CD4-positive, alpha-beta T cell treated with Interferon gamma for 1 hour (primary cell): Measurements from ENCODE around the gene PHF13.

Experiments
- DNase-seq: peaks from one replicate; pipeline ENCODE4 v3.0.0-alpha.2; 2020

The PHF13 gene

DNA sequence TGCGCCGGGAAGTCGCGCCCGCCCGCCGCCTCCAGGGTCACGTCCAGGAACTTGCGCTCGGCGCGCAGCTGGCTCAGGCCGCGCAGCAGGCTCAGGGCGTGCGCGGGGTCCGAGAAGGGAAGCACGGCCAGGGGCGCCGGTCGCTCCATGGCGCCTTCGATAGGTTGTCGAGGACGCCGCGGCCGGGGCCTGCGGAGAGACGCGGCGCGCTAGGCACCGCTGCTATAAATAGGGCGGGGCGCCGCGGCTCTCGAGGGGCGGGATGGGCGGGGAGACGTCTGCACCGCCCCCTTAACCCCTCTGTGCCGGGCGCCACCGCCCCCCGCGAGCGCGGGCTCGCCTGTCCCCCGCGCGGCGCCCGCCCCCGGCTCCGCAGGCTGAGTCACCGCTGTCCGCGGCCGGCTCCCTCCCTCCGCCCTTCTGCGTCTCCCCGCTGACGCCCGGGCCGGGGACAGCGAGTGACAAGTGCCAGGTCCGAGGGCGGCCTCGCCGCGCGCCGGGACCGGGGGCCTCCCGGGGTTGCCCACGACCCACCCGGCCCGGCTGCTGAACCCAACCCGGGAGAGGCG, 10.8 kb upstream of the PHF13 start, which contains the start of gene KLHL21:
KLHL21 (minus strand) TSS at position 201 of the 569 bp plus-strand sequence; CDS start at position 149, 52 bp downstream.
- peak; percentile 85 for DNase-seq

DNA sequence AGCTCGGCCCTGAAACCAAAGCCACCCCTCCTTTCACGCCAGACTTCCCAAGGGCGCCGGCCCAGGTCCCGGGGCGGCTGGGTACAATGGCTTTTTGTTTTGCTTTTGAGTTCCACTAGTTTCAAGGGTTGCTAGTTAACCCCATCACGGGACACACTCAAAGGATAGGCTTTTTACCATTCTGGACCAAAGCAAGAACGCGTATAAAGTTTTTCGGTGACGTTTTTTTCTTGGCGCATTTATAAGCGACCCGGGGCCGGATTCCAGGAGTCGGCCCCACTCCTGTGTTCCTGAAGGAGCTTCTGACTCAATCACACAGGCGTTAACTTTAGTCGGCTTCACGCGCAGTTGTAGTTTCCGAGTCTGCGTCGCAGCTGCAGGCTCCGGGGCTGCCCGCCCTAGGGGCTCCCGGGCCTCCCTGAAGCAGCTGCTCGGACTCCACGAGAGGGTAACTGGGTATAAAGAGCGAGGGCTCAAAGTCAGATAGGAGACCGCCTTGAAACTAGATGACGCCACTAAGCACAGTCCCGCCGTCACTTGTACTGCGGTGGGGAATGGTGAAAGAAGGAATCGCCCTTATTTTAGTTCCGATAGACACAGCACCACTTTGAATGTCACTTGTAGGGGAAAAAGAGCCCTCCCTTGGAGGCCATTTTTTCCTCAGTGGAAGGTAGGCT, 10.2 kb upstream of the PHF13 start:
- DNase-seq = peak; percentile 68

DNA sequence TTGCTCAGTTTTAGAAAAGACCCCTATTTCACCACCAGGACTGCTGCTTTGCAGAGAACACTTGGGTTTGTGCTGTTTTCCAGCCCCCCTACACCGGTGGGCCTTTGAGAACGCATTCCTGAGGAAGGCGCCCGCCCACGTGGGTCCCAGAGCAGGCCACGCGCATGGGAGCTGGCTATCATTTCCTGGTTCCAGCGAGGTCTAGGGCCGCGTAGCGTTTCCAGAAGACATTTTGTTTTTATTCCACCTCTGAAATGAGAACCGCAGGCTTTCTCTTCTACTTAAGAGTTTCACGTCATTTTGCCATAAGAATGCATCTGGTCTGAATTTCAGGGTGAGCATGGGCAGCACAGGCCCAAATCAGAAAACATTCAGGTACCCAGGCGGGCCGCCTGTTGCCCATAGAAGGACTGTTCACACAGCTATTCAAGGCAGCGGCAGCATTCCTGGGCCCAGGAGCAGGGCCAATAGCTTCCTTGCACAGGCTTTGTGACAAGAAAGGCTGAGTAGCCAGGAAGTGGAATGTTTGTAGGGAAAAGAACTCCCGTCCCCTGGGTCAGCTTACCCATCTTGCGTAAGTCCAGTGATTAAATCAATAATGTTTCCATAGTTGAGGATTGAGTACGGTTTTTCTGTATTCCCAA, 9.5 kb upstream of the PHF13 start:
- no peak for DNase-seq

DNA sequence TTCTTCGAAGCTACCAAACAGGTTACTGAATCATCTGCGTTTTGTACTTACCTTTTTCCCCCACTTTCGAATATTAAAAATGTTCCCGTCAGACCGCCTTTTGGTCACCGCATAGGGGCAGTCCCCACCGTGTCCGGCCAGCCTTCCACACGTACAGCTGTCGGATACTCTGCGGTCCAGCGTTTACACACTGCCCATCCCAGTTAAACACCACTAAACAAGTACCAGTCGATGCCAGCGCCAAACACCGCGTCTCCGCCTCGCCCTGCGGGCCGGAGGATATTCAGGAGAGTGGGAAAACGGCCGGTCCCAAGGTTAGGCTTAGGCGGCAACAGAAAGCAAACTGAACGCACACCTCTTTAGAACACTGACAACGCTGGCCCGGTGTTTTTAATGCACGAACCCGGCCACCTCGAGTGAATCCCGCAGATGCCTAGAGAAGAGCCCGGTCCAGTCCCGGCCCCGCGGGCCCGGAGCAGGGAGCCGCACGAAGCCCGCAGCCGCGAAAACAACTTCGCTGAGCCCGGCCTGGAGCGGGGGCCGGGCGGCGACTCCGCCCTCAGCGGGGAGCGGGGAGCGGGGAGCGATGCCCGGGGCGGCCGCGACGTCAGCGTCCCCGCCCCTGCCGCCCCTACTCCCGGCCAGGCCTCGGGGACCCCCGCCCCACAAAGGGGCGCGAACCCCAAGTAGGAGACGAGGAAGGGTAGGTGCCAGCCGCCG, 730 bp upstream of the PHF13 start:
- no peak for DNase-seq

DNA sequence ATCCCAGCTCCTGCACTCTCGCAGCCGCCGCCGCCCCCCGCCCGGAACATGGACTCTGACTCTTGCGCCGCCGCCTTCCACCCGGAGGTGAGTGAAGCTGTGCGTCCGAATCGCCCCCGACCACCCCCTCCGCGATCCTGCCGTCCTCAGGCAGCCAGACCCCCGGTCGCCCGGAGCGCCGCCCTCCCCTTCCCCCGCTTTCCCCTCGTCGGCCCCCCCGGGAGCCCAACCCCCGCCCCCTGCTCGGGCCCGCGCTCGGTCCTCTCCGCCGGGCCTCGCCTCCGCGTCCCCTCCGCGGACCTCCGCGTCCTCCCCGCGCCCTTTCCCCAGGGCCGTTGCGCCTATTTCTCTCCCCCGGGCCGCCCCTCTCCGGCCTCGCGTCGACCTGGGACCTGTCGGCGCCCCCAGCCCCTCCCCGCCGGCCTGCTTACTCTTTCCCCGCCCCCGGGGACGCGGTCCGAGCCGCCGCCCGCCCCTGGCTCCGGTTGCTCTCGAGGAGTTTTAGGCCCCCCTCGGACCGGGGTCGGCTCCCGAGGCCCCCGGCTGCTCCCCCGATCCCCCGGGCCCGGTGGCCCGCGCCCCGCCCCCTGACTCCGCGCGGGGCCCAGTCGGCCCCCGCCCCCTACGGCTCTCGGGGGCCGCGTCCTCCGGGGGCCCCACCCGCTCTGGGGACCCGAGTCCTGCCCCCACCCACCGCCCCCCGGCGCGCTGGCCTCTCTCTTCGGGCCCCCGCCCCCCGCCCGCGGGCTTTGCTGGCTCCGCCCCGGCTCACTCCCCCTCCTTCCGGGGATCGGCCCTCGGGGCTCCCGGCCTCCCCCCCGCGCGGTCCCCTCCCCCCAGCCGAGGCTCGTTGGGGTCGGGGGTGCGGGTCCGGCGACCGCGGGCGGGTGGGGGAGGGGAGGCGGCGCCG, 743 bp downstream of the PHF13 start:
- peak; percentile 49 for DNase-seq

DNA sequence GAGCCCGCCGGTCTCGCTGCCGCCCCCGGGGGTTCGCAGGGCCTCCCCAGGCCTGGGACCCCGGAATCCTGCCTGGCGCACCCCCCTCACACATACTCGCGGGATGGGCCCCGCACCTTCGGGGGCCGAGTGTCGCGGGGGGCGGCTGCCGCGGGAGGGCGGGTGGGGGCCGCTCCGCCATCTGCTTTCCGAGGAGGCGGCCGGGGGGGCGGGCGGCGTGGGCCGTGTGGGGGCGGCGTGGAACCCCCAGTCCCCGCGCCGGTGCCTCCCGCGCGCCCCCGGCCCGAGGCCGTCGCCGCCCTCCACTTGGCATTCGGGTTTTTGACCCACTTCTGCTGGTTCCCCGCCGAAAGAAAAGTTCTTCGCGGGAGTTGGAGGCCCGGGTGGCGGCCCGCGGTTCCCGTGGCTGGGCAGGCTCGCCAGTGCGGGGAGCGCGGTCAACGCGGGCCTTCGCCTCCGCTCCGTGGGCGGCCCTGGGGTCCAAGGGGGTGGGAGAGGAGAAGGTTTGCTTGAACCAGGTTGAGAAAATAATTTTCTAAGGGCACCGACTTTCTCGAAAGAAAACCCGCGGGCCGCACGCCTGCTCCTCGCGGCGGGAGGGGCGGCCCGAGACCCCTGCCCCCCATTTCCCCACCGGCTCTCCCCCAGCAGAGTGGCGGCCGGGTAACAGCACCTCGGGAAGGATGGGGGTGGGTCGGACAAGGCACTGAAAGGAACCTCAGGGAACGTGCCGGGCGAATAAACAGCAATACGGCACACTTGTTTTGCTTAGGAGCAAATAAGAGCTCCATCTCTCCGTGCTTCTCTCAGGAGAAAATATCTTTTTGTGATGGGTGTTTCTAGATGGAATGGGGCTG, 1.6 kb downstream of the PHF13 start:
- no peak for DNase-seq

DNA sequence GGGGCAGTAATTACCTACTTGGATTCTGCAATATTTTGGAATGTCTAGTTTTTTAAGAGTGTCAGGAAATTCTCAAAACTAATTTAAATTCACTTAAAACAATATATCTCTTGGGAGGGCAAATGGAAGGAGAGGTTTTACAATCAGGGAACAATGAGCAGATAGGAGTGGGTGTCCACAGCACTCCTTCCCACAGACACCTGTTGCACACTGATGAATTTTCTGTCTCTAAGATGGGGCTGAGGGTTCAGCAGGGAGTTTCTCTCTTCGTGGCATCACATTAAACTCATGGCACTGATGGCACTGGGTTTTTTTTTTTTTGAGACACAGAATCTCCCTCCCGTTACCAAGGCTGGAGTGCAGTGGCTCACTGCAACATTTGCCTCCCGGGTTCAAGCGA, 5.5 kb downstream of the PHF13 start:
- DNase-seq = no peak

DNA sequence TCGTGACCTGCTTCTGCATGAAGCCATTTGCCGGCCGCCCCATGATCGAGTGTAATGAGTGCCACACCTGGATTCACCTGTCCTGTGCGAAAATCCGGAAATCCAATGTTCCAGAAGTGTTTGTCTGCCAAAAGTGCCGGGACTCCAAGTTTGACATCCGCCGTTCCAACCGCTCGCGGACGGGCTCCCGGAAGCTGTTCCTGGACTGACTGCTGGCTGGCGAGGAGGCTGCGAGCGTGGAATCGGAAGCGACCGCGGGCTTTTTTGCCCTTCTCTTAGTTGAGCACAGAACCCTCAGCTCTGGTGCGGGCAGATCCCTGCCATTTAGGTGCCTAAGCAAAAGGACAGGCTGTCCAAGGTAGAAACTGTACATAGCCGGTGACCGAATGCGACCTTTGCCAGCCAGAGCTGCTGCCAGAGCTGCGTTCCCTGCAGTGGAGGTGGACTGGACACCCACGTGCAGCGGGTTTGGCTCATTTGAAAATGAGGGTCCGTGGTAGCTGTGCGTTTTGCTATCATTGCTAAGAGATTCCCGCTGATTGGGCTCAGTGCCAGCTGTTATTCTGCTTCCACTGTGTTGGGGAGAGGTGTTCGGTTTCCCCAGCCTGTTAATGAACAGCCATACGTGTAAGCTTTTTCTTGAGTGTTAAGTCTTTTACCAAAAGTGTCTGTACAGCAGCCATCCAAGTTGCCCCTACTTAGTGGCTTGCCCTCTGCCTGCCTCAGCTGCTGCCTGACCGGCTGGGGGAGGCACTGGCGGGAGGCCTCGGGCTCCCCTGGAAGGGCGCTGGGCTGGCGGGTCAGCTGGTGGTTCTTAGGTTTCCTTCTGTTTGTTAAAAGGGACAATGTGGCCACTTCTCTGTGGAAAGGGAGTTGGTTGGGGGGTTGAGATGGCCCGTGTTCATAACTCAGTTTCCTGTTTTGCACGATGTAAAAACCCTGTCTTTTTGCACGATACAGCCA, 8.2 kb downstream of the PHF13 start:
- DNase-seq = no peak

DNA sequence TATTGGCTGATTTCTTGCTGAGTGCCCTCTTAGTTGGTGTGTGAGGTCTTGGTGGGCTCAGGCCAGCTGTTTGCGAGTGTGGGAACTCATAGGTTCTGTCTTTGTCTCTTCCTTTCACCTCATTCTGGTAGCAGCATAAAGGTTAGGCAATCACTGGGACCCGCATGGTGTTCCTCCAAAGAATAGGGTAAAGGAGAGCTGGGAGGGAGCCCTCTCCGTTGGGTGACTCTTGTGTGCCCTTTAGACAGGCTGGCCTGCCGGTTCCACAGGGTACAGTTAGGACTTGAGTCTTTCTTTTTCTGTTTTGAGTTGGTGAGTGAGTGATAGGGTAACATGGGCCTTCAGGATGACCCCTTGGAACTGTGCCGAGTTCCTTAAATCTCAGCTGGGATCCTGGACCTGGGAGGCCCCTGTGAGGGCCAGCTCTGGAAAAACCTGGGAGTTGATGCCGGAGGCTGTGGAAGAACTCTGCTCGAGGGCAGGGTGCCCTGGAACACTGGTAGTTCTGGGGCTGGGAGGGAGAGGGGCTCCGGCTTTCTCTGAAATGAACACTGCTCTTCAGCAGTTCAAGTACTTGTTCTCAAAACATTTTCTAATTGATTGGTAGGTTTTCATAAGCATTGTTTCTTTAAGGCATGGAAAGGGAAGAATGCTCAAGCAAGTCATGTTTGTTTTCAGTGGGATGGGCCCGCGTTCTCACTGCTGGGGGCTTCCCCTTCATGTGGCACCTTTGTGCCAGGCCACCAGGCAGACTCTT, 9.0 kb downstream of the PHF13 start:
- no peak for DNase-seq

DNA sequence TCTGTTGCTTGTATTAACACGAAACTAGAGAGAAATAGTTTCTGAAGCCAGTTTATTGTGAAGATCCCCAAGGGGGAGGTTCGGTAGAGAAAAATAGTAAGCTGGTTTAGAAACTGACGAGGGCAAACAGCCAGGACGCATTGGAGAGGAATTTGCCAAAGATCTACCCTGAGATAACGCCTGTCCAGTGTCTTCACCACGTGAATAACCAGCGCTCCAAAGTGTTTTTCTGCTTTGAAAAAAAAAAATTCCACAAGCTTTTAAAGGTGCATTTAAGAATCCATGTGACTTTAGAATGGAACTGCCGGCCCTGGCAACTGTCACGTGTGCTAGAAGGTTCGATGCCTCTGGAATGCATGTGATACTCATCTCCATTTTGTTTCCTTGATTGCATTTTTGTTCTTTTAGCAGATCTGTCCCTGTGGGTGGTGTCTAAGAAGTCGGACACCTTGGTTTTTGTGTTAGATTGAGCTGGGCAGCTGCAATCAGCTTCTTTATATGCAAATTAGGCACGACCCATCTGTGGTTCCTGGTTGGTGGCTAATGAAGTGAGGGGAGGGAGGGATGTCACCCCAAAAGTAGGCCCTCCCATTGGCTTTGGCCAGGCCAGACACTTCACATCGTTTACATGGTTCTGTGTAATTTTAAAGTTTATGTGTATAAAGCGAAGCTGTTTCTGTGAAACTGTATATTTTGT, 9.9 kb downstream of the PHF13 start:
- no peak for DNase-seq

DNA sequence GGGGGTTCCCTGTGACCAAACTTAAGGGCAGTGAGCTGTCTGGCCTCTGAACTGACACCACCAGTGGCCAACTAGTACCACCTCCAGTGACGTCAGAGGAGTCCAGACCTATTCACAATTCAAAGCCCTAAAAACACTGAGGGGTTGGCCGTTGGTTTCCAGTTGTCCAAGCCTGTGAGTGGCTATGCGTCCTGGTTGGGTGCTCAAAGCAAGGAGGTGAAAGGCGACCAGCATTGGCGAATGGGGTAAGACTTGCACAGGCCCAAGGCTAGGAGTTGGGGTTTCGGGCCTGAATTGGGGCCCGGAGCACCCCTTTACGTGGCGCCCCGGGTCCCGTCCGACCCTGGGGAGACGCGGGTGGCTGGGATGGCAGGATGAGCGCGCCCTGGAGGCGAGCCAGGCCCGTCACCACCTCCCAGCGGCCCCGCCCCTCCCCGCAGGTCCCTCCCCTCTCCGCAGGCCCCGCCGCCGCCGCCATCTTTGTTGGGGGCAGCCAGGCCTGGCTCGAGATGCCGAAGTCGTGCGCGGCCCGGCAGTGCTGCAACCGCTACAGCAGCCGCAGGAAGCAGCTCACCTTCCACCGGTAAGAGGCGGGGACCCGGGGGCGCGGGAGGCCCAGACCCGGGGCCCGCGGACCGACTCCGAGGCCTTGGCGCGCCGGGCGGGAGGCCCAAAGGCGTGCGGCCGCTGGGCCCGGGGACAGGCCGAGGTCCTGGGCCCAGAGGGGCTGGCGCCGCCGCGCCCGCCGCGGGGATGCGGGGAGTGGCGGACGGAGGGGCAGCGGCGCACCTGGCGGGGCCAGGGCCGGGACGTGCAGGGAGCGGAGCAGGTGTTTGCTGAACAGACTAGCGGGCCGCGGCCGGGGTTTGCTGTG, 11.4 kb downstream of the PHF13 start, which contains the start of gene THAP3:
THAP3 (plus strand) TSS at position 159 of the 874 bp plus-strand sequence; CDS start at position 510, 351 bp downstream.
- DNase-seq = peak; percentile 85

DNA sequence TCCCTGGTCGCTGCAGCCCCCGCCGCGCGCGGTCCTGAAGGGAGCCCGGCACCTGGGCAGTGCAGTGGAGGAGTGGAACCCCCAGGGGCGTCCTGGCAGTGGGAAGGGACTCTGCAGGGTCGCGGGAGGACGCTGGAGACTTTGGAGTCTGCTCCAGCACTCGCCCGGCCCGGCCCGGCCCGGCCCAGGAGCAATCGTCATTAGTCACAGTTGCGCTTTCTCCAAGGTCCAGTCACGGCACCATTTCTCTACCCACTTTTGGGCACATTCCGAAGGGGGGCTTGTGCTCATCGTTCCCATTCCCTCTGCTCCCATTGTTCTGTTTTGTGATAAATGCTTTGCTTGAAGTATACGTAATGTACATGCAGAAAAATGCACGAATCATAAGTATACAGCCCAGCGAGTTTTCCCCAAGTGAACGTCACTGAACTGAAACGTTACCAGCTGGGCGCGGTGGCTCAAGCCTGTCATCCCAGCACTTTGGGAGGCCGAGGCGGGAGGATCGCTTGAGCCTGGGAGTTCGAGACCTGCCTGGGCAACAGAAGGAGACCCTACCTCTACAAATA, 12.1 kb downstream of the PHF13 start:
- no peak for DNase-seq

DNA sequence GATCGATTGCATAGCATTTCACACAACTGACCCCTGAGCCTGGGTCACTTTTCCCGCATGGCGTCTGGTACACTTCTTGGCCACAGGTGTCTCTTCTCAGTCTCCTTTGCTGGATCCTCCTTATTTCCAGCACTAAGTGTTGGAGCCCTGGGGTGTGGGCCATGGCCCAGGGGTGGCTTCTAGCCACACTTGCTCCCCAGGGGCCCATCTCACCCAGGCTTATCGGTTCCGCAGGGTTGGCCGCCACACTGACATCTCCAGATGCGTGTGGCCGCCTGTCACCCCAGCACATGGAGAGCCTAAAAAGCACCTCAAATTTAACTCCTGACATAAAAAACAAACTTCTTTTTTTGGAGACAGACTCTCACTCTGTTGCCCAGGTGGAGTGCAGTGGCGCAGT, 13.5 kb downstream of the PHF13 start:
- DNase-seq = no peak

DNA sequence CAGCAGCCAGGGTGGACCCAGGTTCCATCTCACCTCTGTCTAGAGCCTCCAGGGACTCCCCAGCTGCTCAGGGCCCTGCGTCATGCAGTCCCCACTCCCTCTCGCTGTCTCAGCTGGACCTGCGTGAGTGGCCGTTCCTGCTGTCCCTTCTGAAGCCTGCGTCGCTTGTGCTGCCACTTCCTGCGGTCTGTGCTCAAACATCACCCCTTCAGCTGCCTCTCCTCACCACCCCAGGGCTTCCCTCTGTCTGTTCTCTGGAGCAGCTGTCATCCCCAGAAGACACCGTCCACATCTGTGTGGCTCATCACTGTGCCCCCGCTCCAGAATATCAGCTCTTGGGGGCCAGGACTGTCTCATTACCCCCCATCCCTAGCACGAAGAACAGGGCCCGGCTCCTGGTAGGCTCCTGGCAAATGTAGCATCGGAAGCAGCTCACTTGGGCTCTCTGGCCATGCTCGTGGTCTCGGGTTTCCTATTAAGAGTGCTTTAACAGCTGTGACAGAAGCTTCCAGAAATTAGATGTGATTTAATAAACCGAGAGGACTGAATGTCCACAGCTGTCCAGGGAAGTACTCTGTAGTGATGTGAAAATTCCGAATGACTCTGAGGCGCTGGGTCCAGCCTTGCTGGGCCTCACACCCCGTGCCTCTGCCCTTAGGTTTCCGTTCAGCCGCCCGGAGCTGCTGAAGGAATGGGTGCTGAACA, 14.5 kb downstream of the PHF13 start:
- DNase-seq = no peak

DNA sequence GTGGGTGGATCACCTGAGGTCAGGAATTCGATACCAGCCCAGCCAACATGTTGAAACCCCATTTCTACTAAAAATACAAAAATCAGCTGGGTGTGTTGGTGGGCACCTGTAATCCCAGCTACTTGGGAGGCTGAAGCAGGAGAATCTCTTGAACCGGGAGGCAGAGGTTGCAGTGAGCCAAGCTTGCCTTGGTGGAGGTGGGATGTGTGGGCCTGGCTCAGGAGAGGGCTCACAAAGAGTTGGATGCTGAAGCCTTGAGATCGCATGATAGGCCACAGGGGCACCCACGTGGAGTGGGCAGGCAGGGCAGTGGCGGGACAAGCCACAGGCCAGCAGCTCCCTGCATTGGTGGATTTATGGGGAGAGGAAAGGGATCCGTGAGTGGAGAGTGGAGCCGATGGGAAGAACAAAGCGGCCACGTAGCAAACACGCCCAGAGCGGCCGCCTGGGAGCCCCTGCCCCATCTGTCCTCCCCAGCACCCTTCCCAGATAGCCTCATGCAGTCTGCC, 15.5 kb downstream of the PHF13 start:
- no peak for DNase-seq

DNA sequence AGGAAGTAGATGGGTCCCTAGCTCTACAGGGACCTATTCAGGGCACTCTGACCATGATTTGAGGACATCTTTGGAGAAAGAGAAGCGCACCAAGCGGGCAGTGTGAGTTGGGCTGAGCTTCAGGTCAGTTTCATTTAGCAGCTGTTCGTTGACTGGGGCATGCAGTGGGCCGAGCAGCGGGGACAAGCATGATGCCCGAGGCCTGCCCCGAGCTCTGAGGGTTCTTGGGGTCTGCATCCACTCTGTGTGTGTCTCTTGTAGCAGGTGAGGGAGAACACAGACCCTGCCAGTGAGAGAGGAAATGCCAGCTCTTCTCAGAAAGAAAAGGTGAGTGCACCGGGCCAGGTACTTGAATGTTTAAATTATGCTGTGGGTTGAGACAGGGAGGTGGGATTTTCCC, 16.5 kb downstream of the PHF13 start:
- DNase-seq = no peak

DNA sequence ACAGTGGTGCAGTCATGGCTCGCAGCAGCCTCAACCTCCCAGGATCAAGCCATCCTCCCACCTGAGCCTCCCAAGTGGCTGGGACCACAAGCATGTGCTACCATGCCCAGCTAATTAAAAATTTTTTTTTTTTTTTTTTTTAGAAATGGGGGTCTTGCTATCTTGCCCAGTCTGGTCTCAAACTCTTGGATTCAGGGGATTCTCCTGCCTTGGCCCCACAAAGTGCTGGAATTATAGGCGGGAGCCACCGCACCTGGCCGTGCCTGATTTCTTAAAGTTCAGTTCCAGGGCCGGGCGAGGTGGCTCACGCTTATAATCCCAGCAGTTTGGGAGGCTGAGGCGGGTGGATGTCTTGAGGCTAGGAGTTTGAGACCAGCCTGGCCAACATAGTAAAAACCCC, 17.5 kb downstream of the PHF13 start:
- no peak for DNase-seq
